ENCODE measurements around the gene TOR2A.
A peak's percentile ranks its signal among the peaks of the same experiment; 100 is the strongest.
"Not testable (repeated sequence)": the region's sequence is repeated elsewhere in the genome, so short reads cannot be mapped to it uniquely, and the experiment has no call there.

The TOR2A gene

GRCh38 chr9:127734747-127735529 is at the start of gene TOR2A:
Gene TOR2A (minus strand): TSS chr9:127735294. CDS start chr9:127735270, 24 bp downstream.
- Histone ChIP-seq H3K4me1 (ENCODE audit: insufficient read depth, low read length) (peaks cover 21% of the 10 kb centered on the region), H3K27me3 (ENCODE audit: control insufficient read depth in 1 of 2, insufficient read depth in 2 of 2, low read length in 2 of 2) (no peaks in the 10 kb centered on the region), H3K9ac (ENCODE audit: low read length) (peak within 1 kb of the TSS; percentile 2), H3K4me3 (ENCODE audit: low read depth in 1 of 2, low read length in 2 of 2) (peak within 1 kb of the TSS; percentile 48 to 74), H3K36me3 (ENCODE audit: insufficient read depth, low read length) (no peaks in the 10 kb centered on the region), H3K27ac (ENCODE audit: low read depth, low read length) (peak within 1 kb of the TSS; percentile 78), H3K9me3 (ENCODE audit: low read length) (no peaks in the 10 kb centered on the region)

- Histone ChIP-seq H3K27ac (ENCODE audit: low read depth, low read length) (no peak overlapping the region), H3K36me3 (ENCODE audit: insufficient read depth, low read length) (peaks cover 17% of the 10 kb centered on the region), H3K4me3 (ENCODE audit: low read depth in 1 of 2, low read length in 2 of 2) (no peak overlapping the region), H3K9ac (ENCODE audit: low read length) (no peak overlapping the region), H3K9me3 (ENCODE audit: low read length) (no peaks in the 10 kb centered on the region), H3K4me1 (ENCODE audit: insufficient read depth, low read length) (peaks cover 20% of the 10 kb centered on the region), H3K27me3 (ENCODE audit: control insufficient read depth in 1 of 2, insufficient read depth in 2 of 2, low read length in 2 of 2) (no peaks in the 10 kb centered on the region)
Observed at GRCh38 chr9:127783111-127784008, 48.3 kb upstream of the TOR2A start.

- H3K4me3 ChIP-seq (ENCODE audit: low read depth in 1 of 2, low read length in 2 of 2), result no peak overlapping the region
- H3K9me3 ChIP-seq (ENCODE audit: low read length), result no peaks in the 10 kb centered on the region
- peaks cover 8% of the 10 kb centered on the region for H3K4me1 ChIP-seq (ENCODE audit: insufficient read depth, low read length)
- peaks cover 1% of the 10 kb centered on the region for H3K36me3 ChIP-seq (ENCODE audit: insufficient read depth, low read length)
- H3K9ac ChIP-seq (ENCODE audit: low read length), result no peak overlapping the region
- no peaks in the 10 kb centered on the region for H3K27me3 ChIP-seq (ENCODE audit: control insufficient read depth in 1 of 2, insufficient read depth in 2 of 2, low read length in 2 of 2)
- H3K27ac ChIP-seq (ENCODE audit: low read depth, low read length), result no peak overlapping the region
Observed at GRCh38 chr9:127781806-127782205, 46.7 kb upstream of the TOR2A start.

GRCh38 chr9:127780909-127781308 is 45.8 kb upstream of the TOR2A start:
- H3K36me3 ChIP-seq (ENCODE audit: insufficient read depth, low read length); H3K9me3 ChIP-seq (ENCODE audit: low read length); H3K4me3 ChIP-seq (ENCODE audit: low read depth in 1 of 2, low read length in 2 of 2); H3K9ac ChIP-seq (ENCODE audit: low read length); H3K27ac ChIP-seq (ENCODE audit: low read depth, low read length); H3K27me3 ChIP-seq (ENCODE audit: control insufficient read depth in 1 of 2, insufficient read depth in 2 of 2, low read length in 2 of 2); H3K4me1 ChIP-seq (ENCODE audit: insufficient read depth, low read length): not testable (repeated sequence)

GRCh38 chr9:127780126-127780885 is 45.2 kb upstream of the TOR2A start:
- H3K9me3 ChIP-seq (ENCODE audit: low read length), result no peaks in the 10 kb centered on the region
- no peak overlapping the region for H3K27ac ChIP-seq (ENCODE audit: low read depth, low read length)
- peaks cover 5% of the 10 kb centered on the region for H3K4me1 ChIP-seq (ENCODE audit: insufficient read depth, low read length)
- H3K9ac ChIP-seq (ENCODE audit: low read length), result no peak overlapping the region
- no peak overlapping the region for H3K4me3 ChIP-seq (ENCODE audit: low read depth in 1 of 2, low read length in 2 of 2)
- no peaks in the 10 kb centered on the region for H3K36me3 ChIP-seq (ENCODE audit: insufficient read depth, low read length)
- no peaks in the 10 kb centered on the region for H3K27me3 ChIP-seq (ENCODE audit: control insufficient read depth in 1 of 2, insufficient read depth in 2 of 2, low read length in 2 of 2)

- H3K9me3 ChIP-seq (ENCODE audit: low read length), result no peaks in the 10 kb centered on the region
- H3K36me3 ChIP-seq (ENCODE audit: insufficient read depth, low read length), result no peaks in the 10 kb centered on the region
- no peak overlapping the region for H3K4me3 ChIP-seq (ENCODE audit: low read depth in 1 of 2, low read length in 2 of 2)
- H3K27me3 ChIP-seq (ENCODE audit: control insufficient read depth in 1 of 2, insufficient read depth in 2 of 2, low read length in 2 of 2), result no peaks in the 10 kb centered on the region
- peaks cover under 1% of the 10 kb centered on the region for H3K4me1 ChIP-seq (ENCODE audit: insufficient read depth, low read length)
- H3K27ac ChIP-seq (ENCODE audit: low read depth, low read length), result no peak overlapping the region
- H3K9ac ChIP-seq (ENCODE audit: low read length), result no peak overlapping the region
Observed at GRCh38 chr9:127779136-127779981, 44.3 kb upstream of the TOR2A start.

GRCh38 chr9:127778280-127779135 is 43.4 kb upstream of the TOR2A start, which contains the start of gene SH2D3C:
Gene SH2D3C (minus strand): TSS chr9:127778666. CDS start chr9:127778627, 39 bp downstream.
- Histone ChIP-seq H3K27me3 (ENCODE audit: control insufficient read depth in 1 of 2, insufficient read depth in 2 of 2, low read length in 2 of 2) (no peaks in the 10 kb centered on the region), H3K9me3 (ENCODE audit: low read length) (no peaks in the 10 kb centered on the region), H3K36me3 (ENCODE audit: insufficient read depth, low read length) (no peaks in the 10 kb centered on the region), H3K4me1 (ENCODE audit: insufficient read depth, low read length) (no peaks in the 10 kb centered on the region), H3K9ac (ENCODE audit: low read length) (no peak within 1 kb of the TSS), H3K4me3 (ENCODE audit: low read depth in 1 of 2, low read length in 2 of 2) (no peak within 1 kb of the TSS), H3K27ac (ENCODE audit: low read depth, low read length) (no peak within 1 kb of the TSS)

DNA sequence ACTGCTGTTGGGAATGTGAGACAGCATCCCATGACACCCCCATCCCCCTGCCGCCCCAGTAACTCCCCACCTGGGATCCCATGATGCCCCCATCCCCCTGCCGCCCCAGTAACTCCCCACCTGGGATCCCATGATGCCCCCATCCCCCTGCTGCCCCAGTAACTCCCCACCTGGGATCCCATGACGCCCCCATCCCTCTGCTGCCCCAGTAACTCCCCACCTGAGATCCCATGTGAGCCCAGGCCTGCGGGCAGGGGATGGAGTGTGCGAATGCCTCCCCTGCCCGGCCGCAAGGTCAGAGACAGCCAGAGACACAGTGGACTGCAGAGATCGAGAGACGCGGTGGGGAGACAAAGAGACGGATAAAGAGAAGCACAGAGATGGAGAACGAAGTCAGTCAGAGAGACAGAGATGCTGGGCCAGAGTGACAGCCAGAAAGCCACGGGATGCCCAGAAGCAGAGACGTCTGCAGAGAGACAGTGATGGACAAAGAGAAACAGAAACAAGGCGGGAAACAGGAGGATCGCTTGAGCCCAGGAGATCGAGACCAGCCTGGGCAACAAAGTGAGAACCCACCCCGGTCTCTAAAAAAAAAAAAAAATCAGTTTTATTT is 42.4 kb upstream of the TOR2A start:
- H3K9ac ChIP-seq (ENCODE audit: low read length), result no peak overlapping the region

DNA sequence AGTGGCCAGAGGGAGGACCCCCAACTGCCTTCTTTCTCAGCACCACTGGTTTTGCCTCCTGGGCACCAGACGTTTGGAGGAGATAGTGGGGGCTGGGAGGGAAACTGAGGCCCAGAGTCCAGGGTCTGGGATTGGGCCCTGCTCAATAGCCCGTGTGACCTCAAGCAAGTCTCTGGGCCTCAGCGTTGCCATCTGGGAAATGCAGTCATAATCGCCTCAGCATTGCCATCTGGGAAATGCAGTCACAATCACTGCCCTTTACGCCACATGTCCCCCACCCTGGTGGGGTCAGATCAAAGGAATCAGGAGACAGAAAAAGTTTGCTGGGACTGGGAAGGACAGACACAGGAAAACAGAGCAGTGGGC is 41.8 kb upstream of the TOR2A start:
- Histone ChIP-seq H3K27me3 (ENCODE audit: control insufficient read depth in 1 of 2, insufficient read depth in 2 of 2, low read length in 2 of 2) (no peaks in the 10 kb centered on the region), H3K27ac (ENCODE audit: low read depth, low read length) (no peak overlapping the region), H3K4me3 (ENCODE audit: low read depth in 1 of 2, low read length in 2 of 2) (no peak overlapping the region), H3K9ac (ENCODE audit: low read length) (no peak overlapping the region), H3K36me3 (ENCODE audit: insufficient read depth, low read length) (no peaks in the 10 kb centered on the region), H3K9me3 (ENCODE audit: low read length) (no peaks in the 10 kb centered on the region), H3K4me1 (ENCODE audit: insufficient read depth, low read length) (no peaks in the 10 kb centered on the region)

More for the DNA sequence above, 42.4 kb upstream of the TOR2A start:
- Histone ChIP-seq H3K9me3 (ENCODE audit: low read length) (no peaks in the 10 kb centered on the region), H3K4me3 (ENCODE audit: low read depth in 1 of 2, low read length in 2 of 2) (no peak overlapping the region), H3K4me1 (ENCODE audit: insufficient read depth, low read length) (no peaks in the 10 kb centered on the region), H3K27me3 (ENCODE audit: control insufficient read depth in 1 of 2, insufficient read depth in 2 of 2, low read length in 2 of 2) (no peaks in the 10 kb centered on the region), H3K36me3 (ENCODE audit: insufficient read depth, low read length) (no peaks in the 10 kb centered on the region), H3K27ac (ENCODE audit: low read depth, low read length) (no peak overlapping the region)
